H9 (cell line): ENCODE data around the gene IRAG1. TPM values are rescaled to one million over a fixed set of nuclear protein-coding genes. Genes with fewer than 3 reads are reported as not detected.
"Not testable (repeated sequence)": the region's sequence is repeated elsewhere in the genome, so short reads cannot be mapped to it uniquely, and the experiment has no call there.

ENCODE experiments used
- DNase-seq: peaks from one replicate; pipeline ENCODE4 v3.0.0-alpha.2; 2017
- H2AFZ ChIP-seq: one replicate; pipeline ENCODE4 v1.6.1; 2013; ENCODE audit warnings: mild to moderate bottlenecking, low read length, control low read depth, moderate library complexity
- H2AK5ac ChIP-seq: 2 replicates; pipeline ENCODE4 v1.6.1; 2013; ENCODE audit warnings: low read length, control low read depth, mixed read lengths; ENCODE audit not compliant: insufficient read length
- H2BK120ac ChIP-seq: one replicate; pipeline ENCODE4 v1.6.1; 2013; ENCODE audit warnings: low read depth, mild to moderate bottlenecking, low read length, control low read depth, inconsistent platforms; ENCODE audit not compliant: poor library complexity, severe bottlenecking
- H2BK12ac ChIP-seq: 2 replicates; pipeline ENCODE4 v1.6.1; 2013; ENCODE audit warnings: low read length, control low read depth, mixed read lengths, low read depth; ENCODE audit not compliant: insufficient read length
- H2BK15ac ChIP-seq: 2 replicates; pipeline ENCODE4 v1.6.1; 2013; ENCODE audit warnings: low read depth, low read length, control low read depth
- H2BK20ac ChIP-seq: one replicate; pipeline ENCODE4 v1.6.1; 2013; ENCODE audit warnings: low read depth, mild to moderate bottlenecking, low read length, control low read depth, inconsistent platforms; ENCODE audit not compliant: poor library complexity, severe bottlenecking
- H2BK5ac ChIP-seq: 2 replicates; pipeline ENCODE4 v1.6.1; 2013; ENCODE audit warnings: low read length, control low read depth, mixed read lengths; ENCODE audit not compliant: insufficient read length
- H3K14ac ChIP-seq: 2 replicates; pipeline ENCODE4 v1.6.1; 2013; ENCODE audit warnings: low read length, control low read depth; ENCODE audit not compliant: insufficient read depth
- H3K18ac ChIP-seq: 2 replicates; pipeline ENCODE4 v1.6.1; 2013; ENCODE audit warnings: low read depth, mild to moderate bottlenecking, mixed read lengths, low read length, control low read depth; ENCODE audit not compliant: insufficient read length
- H3K23ac ChIP-seq: 2 replicates; pipeline ENCODE4 v1.6.1; 2013; ENCODE audit warnings: low read length, control low read depth, mixed read lengths, low read depth; ENCODE audit not compliant: insufficient read length
- H3K23me2 ChIP-seq: 2 replicates; pipeline ENCODE4 v1.6.1; 2013; ENCODE audit warnings: low read depth, mild to moderate bottlenecking, mixed read lengths, low read length, control low read depth; ENCODE audit not compliant: insufficient read length, poor library complexity, severe bottlenecking
- H3K27ac ChIP-seq: 2 replicates; pipeline ENCODE4 v1.5.1; 2013; ENCODE audit warnings: low read length, control low read depth, mixed read lengths, low read depth; ENCODE audit not compliant: insufficient read length
- H3K27me3 ChIP-seq: 2 replicates; pipeline ENCODE4 v1.6.1; 2013; ENCODE audit warnings: low read length, control low read depth, inconsistent platforms; ENCODE audit not compliant: insufficient read depth
- H3K4ac ChIP-seq: 2 replicates; pipeline ENCODE4 v1.6.1; 2013; ENCODE audit warnings: low read depth, mild to moderate bottlenecking, control low read depth, inconsistent platforms, low read length, moderate library complexity
- H3K4me1 ChIP-seq: 2 replicates; pipeline ENCODE4 v1.6.1; 2013; ENCODE audit warnings: low read length, control low read depth, inconsistent platforms; ENCODE audit not compliant: insufficient read depth
- H3K4me2 ChIP-seq: 2 replicates; pipeline ENCODE4 v1.6.1; 2013; ENCODE audit warnings: low read length, control low read depth, mixed read lengths; ENCODE audit not compliant: insufficient read length, insufficient read depth
- H3K56ac ChIP-seq: 2 replicates; pipeline ENCODE4 v1.6.1; 2013; ENCODE audit warnings: low read depth, mild to moderate bottlenecking, mixed read lengths, low read length, control low read depth; ENCODE audit not compliant: insufficient read length
- H3K79me1 ChIP-seq: 2 replicates; pipeline ENCODE4 v1.6.1; 2013; ENCODE audit warnings: low read depth, mild to moderate bottlenecking, moderate library complexity, low read length, control low read depth, inconsistent platforms; ENCODE audit not compliant: insufficient read depth, poor library complexity, severe bottlenecking
- H3K79me2 ChIP-seq: 2 replicates; pipeline ENCODE4 v1.6.1; 2013; ENCODE audit warnings: low read length, control low read depth, inconsistent platforms; ENCODE audit not compliant: insufficient read depth
- H3K9ac ChIP-seq: 2 replicates; pipeline ENCODE4 v1.6.1; 2013; ENCODE audit warnings: low read length, control low read depth, mixed read lengths; ENCODE audit not compliant: insufficient read length; ENCODE audit errors: extremely low read depth
- H3K9me3 ChIP-seq: one replicate; pipeline ENCODE4 v1.6.1; 2013; ENCODE audit warnings: low read depth, low read length, inconsistent platforms; ENCODE audit not compliant: control insufficient read depth
- H3T11ph ChIP-seq: one replicate; pipeline ENCODE4 v1.6.1; 2013; ENCODE audit warnings: mild to moderate bottlenecking, low read length, control low read depth, inconsistent platforms
- H4K20me1 ChIP-seq: one replicate; pipeline ENCODE4 v1.6.1; 2013; ENCODE audit not compliant: control insufficient read depth, insufficient read length, insufficient read depth
- H4K5ac ChIP-seq: 2 replicates; pipeline ENCODE4 v1.6.1; 2013; ENCODE audit warnings: low read depth, mild to moderate bottlenecking, mixed read lengths, low read length, control low read depth; ENCODE audit not compliant: insufficient read length
- H4K8ac ChIP-seq: replicated peaks from 2 replicates; pipeline ENCODE4 v1.6.1; 2013; ENCODE audit warnings: low read length, control low read depth, mixed read lengths, low read depth; ENCODE audit not compliant: insufficient read length
- H4K91ac ChIP-seq: 2 replicates; pipeline ENCODE4 v1.6.1; 2013; ENCODE audit warnings: low read depth, mild to moderate bottlenecking, moderate library complexity, mixed read lengths, low read length, control low read depth; ENCODE audit not compliant: insufficient read length
- H3K27ac Mint-ChIP-seq, 3 experiments: 2 replicates in 2 of 3; 3 replicates in 1 of 3; pipeline ENCODE4 v1.8.0; 2020 to 2021; ENCODE audit warnings: mixed read lengths in 3 of 3, mild to moderate bottlenecking in 1 of 3, moderate library complexity in 1 of 3
- H3K27me3 Mint-ChIP-seq: 2 replicates; pipeline ENCODE4 v1.8.0; 2021; ENCODE audit warnings: low read depth, mild to moderate bottlenecking, moderate library complexity, mixed read lengths
- H3K36me3 Mint-ChIP-seq, 3 experiments: 2 replicates in 2 of 3; 3 replicates in 1 of 3; pipeline ENCODE4 v1.8.0; 2020 to 2021; ENCODE audit warnings: low read depth in 3 of 3, mixed read lengths in 3 of 3; ENCODE audit not compliant: insufficient read depth in 1 of 3
- H3K4me1 Mint-ChIP-seq, 2 experiments: 2 replicates each; pipeline ENCODE4 v1.8.0; 2020; ENCODE audit warnings: mixed read lengths in 2 of 2
- H3K4me3 Mint-ChIP-seq, 2 experiments: 2 replicates in 1 of 2; 3 replicates in 1 of 2; pipeline ENCODE4 v1.8.0; 2020 to 2021; ENCODE audit warnings: mild to moderate bottlenecking in 2 of 2, mixed read lengths in 2 of 2, moderate library complexity in 1 of 2
- H3K9me3 Mint-ChIP-seq, 2 experiments: 2 replicates in 1 of 2; 3 replicates in 1 of 2; pipeline ENCODE4 v1.8.0; 2020; ENCODE audit warnings: mild to moderate bottlenecking in 2 of 2, mixed read lengths in 2 of 2, moderate library complexity in 1 of 2
- WGBS: extraction: QIAGEN DNeasy Blood & Tissue Kit; methylation state at CpG from one replicate; pipeline ENCODE4 v1.1.7; 2013; ENCODE audit warnings: missing lambda C conversion rate, low lambda C conversion rate, mixed read lengths; ENCODE audit not compliant: insufficient read length; ENCODE audit errors: extremely low coverage; 5-methylcytosine and 5-hydroxymethylcytosine counted together
- total RNA-seq: library from RNA; stranded (reverse); gene quantifications from 2 replicates; pipeline ENCODE4 v1.2.1, GENCODE V29; 2021
- TF ChIP-seq, protein P1 (sequence below): fragments of 200-600 bp; sonication (generic); conservative IDR thresholded peaks from 3 replicates; pipeline ENCODE4 v1.8.0; 2021; ENCODE audit warnings: antibody characterized with exemption, mild to moderate bottlenecking

IRAG1 gene
- total RNA-seq, 1 experiment from 2014 or later = 2.4 TPM

DNA sequence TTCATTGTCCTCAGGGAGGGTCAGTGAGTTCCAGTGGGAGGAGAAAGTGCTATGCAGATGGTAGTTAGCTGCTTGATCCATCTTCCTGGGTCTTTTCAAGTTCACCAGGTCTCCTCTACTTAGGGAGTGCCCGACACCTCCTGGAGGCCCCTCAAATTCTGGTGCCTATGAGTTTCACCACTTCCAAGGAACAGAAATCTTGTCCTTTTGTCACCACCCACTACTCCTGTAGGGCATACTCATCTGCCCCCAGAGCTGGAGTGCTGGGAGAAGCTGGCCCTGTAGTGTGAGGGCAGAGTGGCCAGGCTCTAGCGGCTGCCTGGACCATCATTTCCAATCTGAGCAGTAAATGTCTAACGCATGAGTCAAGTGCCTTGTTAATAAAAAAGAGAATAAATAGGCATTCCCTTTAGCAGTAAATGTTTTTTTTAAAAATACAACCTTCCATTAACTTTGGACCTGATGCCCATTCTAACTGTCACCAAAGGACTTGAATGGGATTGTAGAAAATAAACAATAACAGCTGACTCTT lies 12.5 kb downstream of the IRAG1 start:
- Histone ChIP-seq H3K9ac (no peak overlapping the region), H4K91ac (no peak overlapping the region), H3K9me3 (no peaks in the 10 kb centered on the region), H3K14ac (no peak overlapping the region), H2BK20ac (no peak overlapping the region), H2BK15ac (no peak overlapping the region), H3K56ac (no peak overlapping the region), H3K79me2 (no peaks in the 10 kb centered on the region), H3K79me1 (no peaks in the 10 kb centered on the region), H3T11ph (no peak overlapping the region), H2AFZ (no peak overlapping the region), H3K18ac (no peak overlapping the region), H2BK12ac (no peak overlapping the region), H3K4ac (no peak overlapping the region), H3K23ac (no peak overlapping the region), H4K5ac (no peak overlapping the region), H3K23me2 (no peaks in the 10 kb centered on the region), H2BK5ac (no peak overlapping the region), H3K27ac (no peak overlapping the region), H3K4me2 (no peak overlapping the region), H3K27me3 (no peaks in the 10 kb centered on the region), H2AK5ac (no peak overlapping the region), H3K4me1 (no peaks in the 10 kb centered on the region), H2BK120ac (no peak overlapping the region), H4K8ac (no peak overlapping the region), H4K20me1 (no peaks in the 10 kb centered on the region)
- TF ChIP-seq, protein P1, sequence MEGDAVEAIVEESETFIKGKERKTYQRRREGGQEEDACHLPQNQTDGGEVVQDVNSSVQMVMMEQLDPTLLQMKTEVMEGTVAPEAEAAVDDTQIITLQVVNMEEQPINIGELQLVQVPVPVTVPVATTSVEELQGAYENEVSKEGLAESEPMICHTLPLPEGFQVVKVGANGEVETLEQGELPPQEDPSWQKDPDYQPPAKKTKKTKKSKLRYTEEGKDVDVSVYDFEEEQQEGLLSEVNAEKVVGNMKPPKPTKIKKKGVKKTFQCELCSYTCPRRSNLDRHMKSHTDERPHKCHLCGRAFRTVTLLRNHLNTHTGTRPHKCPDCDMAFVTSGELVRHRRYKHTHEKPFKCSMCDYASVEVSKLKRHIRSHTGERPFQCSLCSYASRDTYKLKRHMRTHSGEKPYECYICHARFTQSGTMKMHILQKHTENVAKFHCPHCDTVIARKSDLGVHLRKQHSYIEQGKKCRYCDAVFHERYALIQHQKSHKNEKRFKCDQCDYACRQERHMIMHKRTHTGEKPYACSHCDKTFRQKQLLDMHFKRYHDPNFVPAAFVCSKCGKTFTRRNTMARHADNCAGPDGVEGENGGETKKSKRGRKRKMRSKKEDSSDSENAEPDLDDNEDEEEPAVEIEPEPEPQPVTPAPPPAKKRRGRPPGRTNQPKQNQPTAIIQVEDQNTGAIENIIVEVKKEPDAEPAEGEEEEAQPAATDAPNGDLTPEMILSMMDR = no peak
- Mint-ChIP-seq H3K9me3 (no peaks in the 10 kb centered on the region), H3K4me1 (no peaks in the 10 kb centered on the region), H3K27me3 (no peaks in the 10 kb centered on the region; the same call in 1 of the 2 replicates), H3K4me3 (no peak overlapping the region), H3K27ac (peak overlapping the region in 1 of 3 experiments; percentile 10; a peak in 1 of 7 replicates), H3K36me3 (no peaks in the 10 kb centered on the region)
- WGBS = no CpG with 5 or more reads among the region's 3 CpGs
- DNase-seq = no peak

DNA sequence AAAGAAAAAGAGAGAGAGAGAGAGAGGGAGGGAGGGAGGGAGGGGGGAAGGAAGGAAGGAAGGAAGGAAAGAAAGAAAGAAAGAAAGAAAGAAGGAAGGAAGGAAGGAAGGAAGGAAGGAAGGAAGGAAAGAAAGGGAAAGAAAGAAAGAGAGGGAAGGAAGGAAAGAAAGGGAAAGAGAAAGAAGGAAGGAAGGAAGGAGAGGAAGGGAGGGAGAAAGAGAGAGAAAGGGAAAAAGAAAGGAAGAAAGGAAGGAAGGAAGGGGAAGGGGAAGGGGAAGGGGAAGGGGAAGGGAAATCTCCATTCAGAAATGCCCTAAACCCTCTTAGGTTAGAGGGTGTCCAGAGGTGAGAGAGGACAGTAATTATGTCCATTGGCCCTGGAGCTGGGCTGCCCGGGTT lies 13.3 kb downstream of the IRAG1 start:
- H3K4ac ChIP-seq, H3K79me2 ChIP-seq, H3K9ac ChIP-seq: not testable (repeated sequence)

More for the DNA sequence above, 13.3 kb downstream of the IRAG1 start:
- not testable (repeated sequence) for H3K23ac ChIP-seq, H4K5ac ChIP-seq, H4K8ac ChIP-seq, H3K18ac ChIP-seq, H2AK5ac ChIP-seq, H3K56ac ChIP-seq, H2BK15ac ChIP-seq, H4K20me1 ChIP-seq, H3K4me2 ChIP-seq, H2BK12ac ChIP-seq, H3T11ph ChIP-seq, H3K27ac Mint-ChIP-seq, H3K27me3 ChIP-seq, H3K36me3 Mint-ChIP-seq, H3K9me3 Mint-ChIP-seq, H3K23me2 ChIP-seq, H3K14ac ChIP-seq, H3K4me3 Mint-ChIP-seq, H3K9me3 ChIP-seq, H3K27ac ChIP-seq, H2BK120ac ChIP-seq, H2BK20ac ChIP-seq, H3K27me3 Mint-ChIP-seq, H3K4me1 ChIP-seq, H2AFZ ChIP-seq, H3K79me1 ChIP-seq, DNase-seq, H2BK5ac ChIP-seq, H3K4me1 Mint-ChIP-seq, H4K91ac ChIP-seq
- WGBS = no CpG with 5 or more reads among the region's 1 CpG
